NCI-H460 (cell line): ENCODE data around the gene YIPF6. TPM values are rescaled to one million over a fixed set of nuclear protein-coding genes. Genes with fewer than 3 reads are reported as not detected.
"Not testable (repeated sequence)": the region's sequence is repeated elsewhere in the genome, so short reads cannot be mapped to it uniquely, and the experiment has no call there.

Experiments
- DNase-seq: peaks from one replicate; pipeline ENCODE4 v3.0.0-alpha.2; 2016; ENCODE audit warnings: low read depth; ENCODE audit errors: extremely low read depth
- polyA plus RNA-seq: library from polyadenylated mRNA; depleted of rRNA; stranded (reverse); fragments of >200 nt; gene quantifications from 2 replicates; pipeline ENCODE4 v1.2.3, GENCODE V29; 2014; cell fraction: nucleus; rRNA removed
- total RNA-seq: library from RNA; depleted of rRNA; stranded (reverse); fragments of >200 nt; shearing (Covaris generic); gene quantifications from 2 replicates; pipeline ENCODE4 v1.2.3, GENCODE V29; 2014; rRNA removed

Gene YIPF6
- 60.6 and 73.8 TPM in 2 replicates for total RNA-seq
- polyA plus RNA-seq, result 32.4 and 36.7 TPM in 2 replicates

GRCh38 chrX:68498508-68499379, at the start of gene YIPF6:
Gene YIPF6 (plus strand): TSS chrX:68499051. CDS start chrX:68499067, 16 bp downstream.
- peak; percentile 72 for DNase-seq

GRCh38 chrX:68451720-68452119, 47.1 kb upstream of the YIPF6 start:
- DNase-seq, result no peak

GRCh38 chrX:68454476-68455150, 44.2 kb upstream of the YIPF6 start:
- DNase-seq, result no peak

- DNase-seq, result no peak
Measured at GRCh38 chrX:68455151-68455510, 43.7 kb upstream of the YIPF6 start.

- no peak for DNase-seq
Measured at GRCh38 chrX:68461093-68461492, 37.8 kb upstream of the YIPF6 start.

- no peak for DNase-seq
Measured at GRCh38 chrX:68461576-68461975, 37.3 kb upstream of the YIPF6 start.

- DNase-seq, result no peak
Measured at GRCh38 chrX:68462197-68462596, 36.7 kb upstream of the YIPF6 start.

GRCh38 chrX:68462653-68463052, 36.2 kb upstream of the YIPF6 start:
- peak; percentile 17 for DNase-seq

- DNase-seq, result no peak
Measured at GRCh38 chrX:68463880-68464279, 35.0 kb upstream of the YIPF6 start.

GRCh38 chrX:68464796-68465195, 34.1 kb upstream of the YIPF6 start:
- no peak for DNase-seq

GRCh38 chrX:68480969-68481368, 17.9 kb upstream of the YIPF6 start:
- DNase-seq, result no peak

GRCh38 chrX:68486198-68486597, 12.7 kb upstream of the YIPF6 start:
- not testable (repeated sequence) for DNase-seq

GRCh38 chrX:68487254-68487653, 11.6 kb upstream of the YIPF6 start:
- no peak for DNase-seq

GRCh38 chrX:68487924-68488323, 10.9 kb upstream of the YIPF6 start:
- DNase-seq, result no peak

GRCh38 chrX:68488657-68489056, 10.2 kb upstream of the YIPF6 start:
- DNase-seq, result no peak

- DNase-seq, result peak; percentile 38
Measured at GRCh38 chrX:68490644-68491043, 8.2 kb upstream of the YIPF6 start.

GRCh38 chrX:68492583-68492982, 6.3 kb upstream of the YIPF6 start:
- no peak for DNase-seq

GRCh38 chrX:68493776-68494175, 5.1 kb upstream of the YIPF6 start:
- DNase-seq, result not testable (repeated sequence)

- peak; percentile 17 for DNase-seq
Measured at GRCh38 chrX:68498044-68498507, 775 bp upstream of the YIPF6 start.

GRCh38 chrX:68499543-68500504, 973 bp downstream of the YIPF6 start:
- no peak for DNase-seq
